Psoas muscle (tissue), 8 donors: ENCODE measurements around the gene NINL. TPM values are rescaled to one million over a fixed set of nuclear protein-coding genes. Genes with fewer than 3 reads are reported as not detected.

ENCODE experiments used
- ATAC-seq, 4 donors: fragments of 200-7000 bp; cut with Tn5 transposase; one replicate each; pipeline ENCODE4 v1.9.1; 2020; ENCODE audit warnings: moderate library complexity in 3 of 4, mild to moderate bottlenecking in 2 of 4
- DNase-seq, 2 donors: peaks; one replicate each; pipeline ENCODE4 v3.0.0-alpha.2; 2020
- H3K27ac ChIP-seq: fragments of 200-600 bp; one replicate; pipeline ENCODE4 v1.8.0; 2022
- H3K27me3 ChIP-seq, 3 donors: fragments of 200-600 bp in 1 of 3; one replicate each; pipeline versions ENCODE4 v1.6.1 to v1.8.0; 2013 to 2022; ENCODE audit warnings: low read length in 2 of 3, mild to moderate bottlenecking in 2 of 3, moderate library complexity in 1 of 3; ENCODE audit not compliant: insufficient read depth in 3 of 3
- H3K36me3 ChIP-seq, 2 donors: fragments of 200-600 bp in 1 of 2; one replicate each; pipeline versions ENCODE4 v1.6.1 to v1.8.0; 2013 to 2022; ENCODE audit warnings: low read depth in 1 of 2, mild to moderate bottlenecking in 1 of 2, moderate library complexity in 1 of 2; ENCODE audit not compliant: insufficient read depth in 1 of 2
- H3K4me1 ChIP-seq: fragments of 200-600 bp; one replicate; pipeline ENCODE4 v1.8.0; 2022
- H3K4me3 ChIP-seq: fragments of 200-600 bp; one replicate; pipeline ENCODE4 v1.8.0; 2022; ENCODE audit warnings: mild to moderate bottlenecking
- H3K9me3 ChIP-seq: fragments of 200-600 bp; one replicate; pipeline ENCODE4 v1.8.0; 2022
- CTCF ChIP-seq: fragments of 200-600 bp; IDR thresholded peaks from one replicate; pipeline ENCODE4 v1.8.0; 2022; ENCODE audit warnings: antibody characterized with exemption
- WGBS, 3 donors: extraction: QIAGEN DNeasy Blood & Tissue Kit; methylation state at CpG; one replicate each; pipeline versions ENCODE4 v1.1.6 to v1.1.7; 2013; 5-methylcytosine and 5-hydroxymethylcytosine counted together
- intact Hi-C, 2 donors: fragments of 100-400 bp; cut with DNase I; formaldehyde crosslinking; loops; one replicate each; pipeline versions ENCODE4 v1.11.0 to v1.14.2; 2022
- polyA plus RNA-seq, 3 donors: library from polyadenylated mRNA; stranded (reverse); fragments of 200-250 nt; gene quantifications; one replicate each; pipeline ENCODE4 v1.2.3, GENCODE V29; 2013
- total RNA-seq, 4 donors: library from RNA; stranded (reverse); fragmentation: NEBNext Ultra II Directional in 2 of 4; extraction: Animal tissue kit (Norgen Biotek cat#: 25700) in 2 of 4; gene quantifications; one replicate each; pipeline versions ENCODE4 v1.2.1 to v1.2.4, GENCODE V29; 2021 to 2023
- donor health status: healthy with polysubstance abuse.
- donor health status: DM: no; HTN: no; CAD: no; lungs with moderate emphysema.
- donor health status: Bipolar disorder and iron deficiency.
- donor health status: healthy.
- donor health status: DM: yes; HTN: yes; CAD: no.
- donor health status: DM: no; HTN: no; CAD: no.
- donor health status: DM: no; HTN: no; CAD: no.
- donor health status: DM: yes; HTN: yes; CAD: no.

Gene NINL
- total and polyA plus RNA-seq, 7 donors, result 0.22 to 1.3 (median 0.42) TPM

- Histone ChIP-seq H3K4me3 (no peak overlapping the region), H3K27ac (no peak overlapping the region), H3K4me1 (peaks cover 10% of the 10 kb centered on the region), H3K27me3 (no peaks in the 10 kb centered on the region), H3K36me3 (no peaks in the 10 kb centered on the region), H3K9me3 (no peaks in the 10 kb centered on the region)
- intact Hi-C loops, result loop anchor here in 1 of 2 donors (10.0 kb wide), 1 partner anchor 68 kb away; the partner anchor contains the start of gene ZNF337
- no peak for TF ChIP-seq CTCF
- WGBS, 3 donors, result 70 to 73% (median 72%) methylated on average over 9 of the region's 9 CpGs
- DNase-seq, result no peak
- ATAC-seq, result no peak
Observed at GRCh38 chr20:25626779-25627178, 41.4 kb upstream of the NINL start.

DNA sequence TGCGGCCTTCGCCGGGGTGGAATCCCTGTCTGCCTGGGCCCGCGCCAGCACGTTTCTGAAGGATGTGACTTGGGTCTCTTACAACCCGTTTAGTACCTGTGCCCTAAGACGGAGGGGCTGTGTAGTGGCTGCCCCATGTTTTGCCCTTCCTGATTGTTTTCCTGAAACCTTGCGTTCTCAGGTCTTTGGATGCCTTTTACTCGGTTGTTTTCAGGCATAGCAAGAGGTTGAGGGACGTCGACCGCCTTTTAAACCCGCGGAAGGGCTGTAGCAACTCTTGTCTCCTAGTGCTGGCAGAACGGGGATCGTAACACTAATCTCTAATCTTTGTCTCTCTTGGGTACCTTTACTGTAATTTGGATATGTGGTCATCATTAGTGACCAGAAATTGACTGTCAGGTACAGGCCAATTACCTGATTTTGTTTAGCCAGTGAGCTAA lies 39.2 kb upstream of the NINL start:
- no peak for TF ChIP-seq CTCF
- ATAC-seq (no peak), DNase-seq (peak in 1 of 2 donors; percentile 76)
- H3K4me3 ChIP-seq, result peak overlapping the region; percentile 89
- intact Hi-C loops, result loop anchor here (5.0 to 10.0 kb wide), 2 partner anchors 63 to 70 kb away; partner anchors contain the start of gene ZNF337 (in 1 of the 2)
- H3K4me1 ChIP-seq, result peaks cover 10% of the 10 kb centered on the region
- no peaks in the 10 kb centered on the region for H3K36me3 ChIP-seq
- 32 to 35% (median 35%) methylated on average over 17 of the region's 17 CpGs for WGBS, 3 donors
- peak overlapping the region; percentile 92 for H3K27ac ChIP-seq
- no peaks in the 10 kb centered on the region for H3K27me3 ChIP-seq
- no peaks in the 10 kb centered on the region for H3K9me3 ChIP-seq

DNA sequence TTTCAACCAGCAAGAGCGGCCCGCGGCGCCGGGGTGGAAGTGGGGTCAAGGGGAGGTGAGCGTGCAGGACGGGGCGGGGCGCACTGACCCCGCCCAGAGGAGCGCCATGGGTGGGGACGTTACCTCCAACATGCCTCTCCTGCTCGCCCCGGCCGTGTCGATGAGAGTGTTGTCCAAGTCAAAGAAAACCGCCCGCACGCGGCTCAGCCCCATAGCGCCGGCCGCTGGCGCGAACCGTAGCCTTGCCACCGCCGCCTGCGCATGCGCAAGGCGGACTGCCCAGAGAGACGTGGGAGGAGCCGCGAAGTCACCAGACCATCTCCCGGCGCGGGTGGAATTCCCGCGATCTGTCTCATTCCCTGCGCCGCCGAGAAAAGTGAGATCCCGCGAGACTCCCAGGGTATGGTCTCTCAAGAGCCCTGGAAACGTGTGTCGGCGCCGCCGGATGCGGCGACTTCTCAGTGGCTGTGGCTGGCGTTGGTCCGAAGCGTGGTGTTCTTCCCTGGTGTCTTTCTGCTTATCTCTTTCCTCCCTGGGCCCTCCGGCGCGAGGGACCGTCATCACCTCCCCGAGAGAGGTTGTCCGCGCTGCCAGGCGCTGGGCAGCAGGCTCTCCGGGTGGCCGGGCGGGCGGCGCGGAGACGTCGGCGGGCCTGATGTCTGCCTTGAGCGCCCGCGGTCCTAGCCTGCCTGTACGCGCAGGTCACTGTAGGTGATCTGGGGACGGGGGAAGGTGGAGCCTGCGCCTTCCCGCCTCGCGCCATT lies 38.6 kb upstream of the NINL start, which contains the start of gene NANP:
Gene NANP (minus strand): TSS at position 279 of the 764 bp plus-strand sequence. CDS start 66 bp downstream, at position 213.
- peak within 1 kb of the TSS; percentile 92 for H3K27ac ChIP-seq
- no peak for TF ChIP-seq CTCF
- DNase-seq, result peak; percentile 98
- H3K4me3 ChIP-seq, result peak within 1 kb of the TSS; percentile 89
- H3K4me1 ChIP-seq, result peaks cover 10% of the 10 kb centered on the region
- H3K36me3 ChIP-seq, result no peaks in the 10 kb centered on the region
- H3K27me3 ChIP-seq, result no peaks in the 10 kb centered on the region
- peak; percentile 93 to 96 (median 95) for ATAC-seq
- intact Hi-C loops, result loop anchor here (5.0 to 10.0 kb wide), 2 partner anchors 63 to 71 kb away; partner anchors contain the start of gene ZNF337 (in 1 of the 2)
- no peaks in the 10 kb centered on the region for H3K9me3 ChIP-seq
- WGBS, 3 donors, result 0 to 2% (median 1%) methylated on average over 73 to 81 of the region's 81 CpGs

DNA sequence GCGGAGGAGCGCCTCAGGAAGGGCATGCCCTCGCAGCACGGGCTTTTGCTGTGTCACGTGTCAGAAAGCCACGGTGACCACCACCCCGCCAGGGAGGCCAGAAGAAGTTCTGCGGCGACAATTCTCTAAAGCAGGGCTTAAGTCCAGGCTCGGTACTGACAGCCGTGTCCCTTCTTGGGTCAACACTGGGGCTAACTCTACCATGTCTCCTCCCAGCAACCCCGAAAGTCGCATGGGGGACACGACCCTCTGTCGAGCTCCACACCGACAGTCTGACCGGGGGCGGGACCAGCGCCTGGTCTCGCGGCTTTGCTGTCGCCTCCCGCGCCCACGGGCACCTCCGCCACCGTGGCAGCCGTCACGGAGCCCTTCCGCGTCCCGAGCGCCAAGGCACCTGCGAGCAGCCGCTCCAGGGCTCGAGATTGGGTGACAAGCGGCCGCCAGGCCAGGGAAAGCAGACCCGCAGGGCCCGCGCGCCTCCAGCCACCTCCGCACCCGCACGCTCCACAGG lies 37.9 kb upstream of the NINL start:
- WGBS, 3 donors, result 0% methylated on average over 41 to 45 of the region's 45 CpGs
- intact Hi-C loops, result loop anchor here (5.0 to 10.0 kb wide), 2 partner anchors 64 to 72 kb away; partner anchors contain the start of gene ZNF337 (in 1 of the 2)
- ATAC-seq, result peak; percentile 29 to 56 (median 50)

More for the DNA sequence above, 37.9 kb upstream of the NINL start:
- Histone ChIP-seq H3K27ac (peak overlapping the region; percentile 92), H3K4me1 (peaks cover 10% of the 10 kb centered on the region), H3K9me3 (no peaks in the 10 kb centered on the region), H3K27me3 (no peaks in the 10 kb centered on the region), H3K36me3 (no peaks in the 10 kb centered on the region), H3K4me3 (peak overlapping the region; percentile 89)
- DNase-seq, result peak; percentile 43 to 57
- TF ChIP-seq CTCF, result no peak
